ENCODE measurements around the gene PQBP1.

Gene PQBP1

DNA sequence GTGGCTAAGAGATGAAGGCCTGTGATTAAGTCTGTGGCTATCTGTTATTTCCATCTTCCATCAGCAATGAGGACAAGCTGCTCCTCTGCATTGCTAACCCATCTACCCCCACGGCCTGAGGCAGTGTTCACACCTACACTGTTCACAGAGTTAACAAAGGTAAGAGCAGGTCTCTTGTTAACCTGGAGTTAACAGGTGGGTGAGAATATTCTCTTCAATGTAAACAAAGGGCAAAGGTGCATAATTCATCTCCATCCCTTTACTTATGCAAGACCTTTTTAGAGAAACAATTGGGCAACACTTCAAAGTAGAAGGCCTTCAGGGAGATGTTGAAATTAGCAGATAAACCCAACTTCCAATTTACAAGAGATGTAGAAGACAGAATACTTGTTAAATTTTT, 10.9 kb downstream of the PQBP1 start (continued):
- TF ChIP-seq ZNF266 (tag by site-specific recombination; IDR thresholded peaks at IDR 0.05; ENCODE audit: low read depth) (no peak), FEZF1 (tag by site-specific recombination; IDR thresholded peaks at IDR 0.05) (no peak), ZNF544 (tag by site-specific recombination; IDR thresholded peaks at IDR 0.05) (no peak), ZNF791 (tag by site-specific recombination; IDR thresholded peaks at IDR 0.05) (no peak)

DNA sequence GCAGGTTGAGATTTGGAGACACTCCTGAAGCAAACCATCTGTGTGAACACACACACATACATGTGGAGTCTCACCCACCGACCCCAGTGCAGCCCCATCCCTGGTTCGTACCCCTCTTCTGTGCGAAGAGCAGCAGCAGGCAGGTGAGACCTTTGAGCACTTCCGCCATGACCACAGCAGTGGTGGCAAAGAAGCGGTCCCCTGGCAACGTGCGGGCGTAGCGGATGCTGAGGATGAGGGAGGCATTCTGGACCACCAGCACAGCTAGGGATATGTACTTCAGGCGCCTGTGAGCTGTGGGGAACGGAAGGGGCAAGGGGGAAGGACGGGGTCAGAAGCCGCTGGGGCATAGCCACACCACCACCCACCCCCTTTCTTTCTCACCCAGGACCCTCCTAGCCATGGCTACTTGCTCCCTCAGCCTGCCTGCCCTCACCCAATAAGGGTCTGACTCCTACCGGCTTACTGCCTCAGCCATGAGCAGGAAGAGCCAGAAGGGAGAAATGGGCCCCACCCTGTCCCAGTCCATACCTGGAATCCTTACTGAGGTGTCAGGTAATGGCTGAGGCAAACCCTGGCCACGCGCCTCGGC, 12.1 kb downstream of the PQBP1 start:
- no peak overlapping the region for H3K27ac ChIP-seq (ENCODE audit: extremely low read depth, low read depth, low read length)
- TF ChIP-seq ZNF146 (tag by site-specific recombination; IDR thresholded peaks at IDR 0.05) (no peak), ZNF561 (tag by site-specific recombination; IDR thresholded peaks at IDR 0.05; ENCODE audit: borderline replicate concordance) (no peak), ZNF623 (tag by site-specific recombination; IDR thresholded peaks at IDR 0.05) (no peak), ZNF544 (tag by site-specific recombination; IDR thresholded peaks at IDR 0.05) (no peak), ZNF571 (tag by site-specific recombination; IDR thresholded peaks at IDR 0.05) (no peak), ZFP3 (tag by site-specific recombination; IDR thresholded peaks at IDR 0.05; ENCODE audit: low read depth) (no peak), ZNF138 (tag by site-specific recombination; IDR thresholded peaks at IDR 0.05; ENCODE audit: borderline replicate concordance) (no peak), ZNF404 (tag by site-specific recombination; IDR thresholded peaks at IDR 0.05) (no peak), MYNN (tag by site-specific recombination; IDR thresholded peaks at IDR 0.05; ENCODE audit: borderline replicate concordance) (no peak), FEZF1 (tag by site-specific recombination; IDR thresholded peaks at IDR 0.05) (no peak), ZNF2 (tag by site-specific recombination; IDR thresholded peaks at IDR 0.05) (no peak), PRDM1 (tag by site-specific recombination; IDR thresholded peaks at IDR 0.05) (no peak), ZNF558 (tag by site-specific recombination; IDR thresholded peaks at IDR 0.05) (no peak), TRIM28 (IDR thresholded peaks at IDR 0.05; ENCODE audit: borderline replicate concordance, low read length) (no peak)
- TF ChIP-seq, protein P1, sequence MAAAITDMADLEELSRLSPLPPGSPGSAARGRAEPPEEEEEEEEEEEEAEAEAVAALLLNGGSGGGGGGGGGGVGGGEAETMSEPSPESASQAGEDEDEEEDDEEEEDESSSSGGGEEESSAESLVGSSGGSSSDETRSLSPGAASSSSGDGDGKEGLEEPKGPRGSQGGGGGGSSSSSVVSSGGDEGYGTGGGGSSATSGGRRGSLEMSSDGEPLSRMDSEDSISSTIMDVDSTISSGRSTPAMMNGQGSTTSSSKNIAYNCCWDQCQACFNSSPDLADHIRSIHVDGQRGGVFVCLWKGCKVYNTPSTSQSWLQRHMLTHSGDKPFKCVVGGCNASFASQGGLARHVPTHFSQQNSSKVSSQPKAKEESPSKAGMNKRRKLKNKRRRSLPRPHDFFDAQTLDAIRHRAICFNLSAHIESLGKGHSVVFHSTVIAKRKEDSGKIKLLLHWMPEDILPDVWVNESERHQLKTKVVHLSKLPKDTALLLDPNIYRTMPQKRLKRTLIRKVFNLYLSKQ (tag by site-specific recombination; IDR thresholded peaks at IDR 0.05; ENCODE audit: borderline replicate concordance), result no peak
- TF ChIP-seq, protein P2, sequence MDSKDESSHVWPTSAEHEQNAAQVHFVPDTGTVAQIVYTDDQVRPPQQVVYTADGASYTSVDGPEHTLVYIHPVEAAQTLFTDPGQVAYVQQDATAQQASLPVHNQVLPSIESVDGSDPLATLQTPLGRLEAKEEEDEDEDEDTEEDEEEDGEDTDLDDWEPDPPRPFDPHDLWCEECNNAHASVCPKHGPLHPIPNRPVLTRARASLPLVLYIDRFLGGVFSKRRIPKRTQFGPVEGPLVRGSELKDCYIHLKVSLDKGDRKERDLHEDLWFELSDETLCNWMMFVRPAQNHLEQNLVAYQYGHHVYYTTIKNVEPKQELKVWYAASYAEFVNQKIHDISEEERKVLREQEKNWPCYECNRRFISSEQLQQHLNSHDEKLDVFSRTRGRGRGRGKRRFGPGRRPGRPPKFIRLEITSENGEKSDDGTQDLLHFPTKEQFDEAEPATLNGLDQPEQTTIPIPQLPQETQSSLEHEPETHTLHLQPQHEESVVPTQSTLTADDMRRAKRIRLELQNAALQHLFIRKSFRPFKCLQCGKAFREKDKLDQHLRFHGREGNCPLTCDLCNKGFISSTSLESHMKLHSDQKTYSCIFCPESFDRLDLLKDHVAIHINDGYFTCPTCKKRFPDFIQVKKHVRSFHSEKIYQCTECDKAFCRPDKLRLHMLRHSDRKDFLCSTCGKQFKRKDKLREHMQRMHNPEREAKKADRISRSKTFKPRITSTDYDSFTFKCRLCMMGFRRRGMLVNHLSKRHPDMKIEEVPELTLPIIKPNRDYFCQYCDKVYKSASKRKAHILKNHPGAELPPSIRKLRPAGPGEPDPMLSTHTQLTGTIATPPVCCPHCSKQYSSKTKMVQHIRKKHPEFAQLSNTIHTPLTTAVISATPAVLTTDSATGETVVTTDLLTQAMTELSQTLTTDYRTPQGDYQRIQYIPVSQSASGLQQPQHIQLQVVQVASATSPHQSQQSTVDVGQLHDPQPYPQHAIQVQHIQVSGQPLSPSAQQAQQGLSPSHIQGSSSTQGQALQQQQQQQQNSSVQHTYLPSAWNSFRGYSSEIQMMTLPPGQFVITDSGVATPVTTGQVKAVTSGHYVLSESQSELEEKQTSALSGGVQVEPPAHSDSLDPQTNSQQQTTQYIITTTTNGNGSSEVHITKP (tag by site-specific recombination; IDR thresholded peaks at IDR 0.05), result no peak
- TF ChIP-seq, protein P3, sequence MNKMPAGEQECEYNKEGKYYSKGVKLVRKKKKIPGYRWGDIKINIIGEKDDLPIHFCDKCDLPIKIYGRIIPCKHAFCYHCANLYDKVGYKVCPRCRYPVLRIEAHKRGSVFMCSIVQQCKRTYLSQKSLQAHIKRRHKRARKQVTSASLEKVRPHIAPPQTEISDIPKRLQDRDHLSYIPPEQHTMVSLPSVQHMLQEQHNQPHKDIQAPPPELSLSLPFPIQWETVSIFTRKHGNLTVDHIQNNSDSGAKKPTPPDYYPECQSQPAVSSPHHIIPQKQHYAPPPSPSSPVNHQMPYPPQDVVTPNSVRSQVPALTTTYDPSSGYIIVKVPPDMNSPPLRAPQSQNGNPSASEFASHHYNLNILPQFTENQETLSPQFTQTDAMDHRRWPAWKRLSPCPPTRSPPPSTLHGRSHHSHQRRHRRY (tag by site-specific recombination; IDR thresholded peaks at IDR 0.05), result no peak
- TF ChIP-seq, protein P4, sequence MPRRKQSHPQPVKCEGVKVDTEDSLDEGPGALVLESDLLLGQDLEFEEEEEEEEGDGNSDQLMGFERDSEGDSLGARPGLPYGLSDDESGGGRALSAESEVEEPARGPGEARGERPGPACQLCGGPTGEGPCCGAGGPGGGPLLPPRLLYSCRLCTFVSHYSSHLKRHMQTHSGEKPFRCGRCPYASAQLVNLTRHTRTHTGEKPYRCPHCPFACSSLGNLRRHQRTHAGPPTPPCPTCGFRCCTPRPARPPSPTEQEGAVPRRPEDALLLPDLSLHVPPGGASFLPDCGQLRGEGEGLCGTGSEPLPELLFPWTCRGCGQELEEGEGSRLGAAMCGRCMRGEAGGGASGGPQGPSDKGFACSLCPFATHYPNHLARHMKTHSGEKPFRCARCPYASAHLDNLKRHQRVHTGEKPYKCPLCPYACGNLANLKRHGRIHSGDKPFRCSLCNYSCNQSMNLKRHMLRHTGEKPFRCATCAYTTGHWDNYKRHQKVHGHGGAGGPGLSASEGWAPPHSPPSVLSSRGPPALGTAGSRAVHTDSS (tag by site-specific recombination; IDR thresholded peaks at IDR 0.05), result no peak
- TF ChIP-seq, protein P5, sequence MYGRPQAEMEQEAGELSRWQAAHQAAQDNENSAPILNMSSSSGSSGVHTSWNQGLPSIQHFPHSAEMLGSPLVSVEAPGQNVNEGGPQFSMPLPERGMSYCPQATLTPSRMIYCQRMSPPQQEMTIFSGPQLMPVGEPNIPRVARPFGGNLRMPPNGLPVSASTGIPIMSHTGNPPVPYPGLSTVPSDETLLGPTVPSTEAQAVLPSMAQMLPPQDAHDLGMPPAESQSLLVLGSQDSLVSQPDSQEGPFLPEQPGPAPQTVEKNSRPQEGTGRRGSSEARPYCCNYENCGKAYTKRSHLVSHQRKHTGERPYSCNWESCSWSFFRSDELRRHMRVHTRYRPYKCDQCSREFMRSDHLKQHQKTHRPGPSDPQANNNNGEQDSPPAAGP (tag by site-specific recombination; IDR thresholded peaks at IDR 0.05), result no peak
- no peaks in the 10 kb centered on the region for H3K9me3 ChIP-seq (ENCODE audit: control insufficient read depth, insufficient read depth, low read depth, low read length)
- H3K36me3 ChIP-seq (ENCODE audit: control insufficient read depth in 2 of 2, insufficient read depth in 1 of 2, low read length in 2 of 2), result peaks cover 0 to 56% of the 10 kb centered on the region in 2 experiments; a peak in 1 of 3 replicates
- CTCF ChIA-PET, result no interaction called here
- no peak overlapping the region for H3K4me3 ChIP-seq (ENCODE audit: low read depth, low read length)
- POLR2A ChIA-PET, result interaction anchor here (2.9 kb wide), 1 partner anchor 12 kb away, joined by 21 read pairs; the partner anchor contains the start of genes PQBP1 and TIMM17B
- H3K4me1 ChIP-seq (ENCODE audit: control insufficient read depth, insufficient read depth, low read length), result no peaks in the 10 kb centered on the region
